ENCODE measurements around the gene SPACA1.
"Not testable (repeated sequence)": the region's sequence is repeated elsewhere in the genome, so short reads cannot be mapped to it uniquely, and the experiment has no call there.

Gene SPACA1

GRCh38 chr6:88047510-88048150 lies at the start of gene SPACA1:
Gene SPACA1, plus strand, starts transcription at chr6:88047841. Its CDS starts 65 bp downstream, at chr6:88047906.
- no peak for DNase-seq (ENCODE audit: low read depth in 2 of 2)

- no peak for DNase-seq (ENCODE audit: low read depth in 2 of 2)
Measured at GRCh38 chr6:88000713-88001112, 46.9 kb upstream of the SPACA1 start.

GRCh38 chr6:88001279-88001678 lies 46.4 kb upstream of the SPACA1 start:
- not testable (repeated sequence) for DNase-seq (ENCODE audit: low read depth in 2 of 2)

GRCh38 chr6:88004707-88005106 lies 42.9 kb upstream of the SPACA1 start:
- no peak for DNase-seq (ENCODE audit: low read depth in 2 of 2)

GRCh38 chr6:88006557-88006956 lies 41.1 kb upstream of the SPACA1 start:
- no peak for DNase-seq (ENCODE audit: low read depth in 2 of 2)

- DNase-seq (ENCODE audit: low read depth in 2 of 2), result no peak
Measured at GRCh38 chr6:88008411-88008810, 39.2 kb upstream of the SPACA1 start.

- no peak for DNase-seq (ENCODE audit: low read depth in 2 of 2)
Measured at GRCh38 chr6:88008831-88009231, 38.8 kb upstream of the SPACA1 start.

- no peak for DNase-seq (ENCODE audit: low read depth in 2 of 2)
Measured at GRCh38 chr6:88013015-88013414, 34.6 kb upstream of the SPACA1 start.

GRCh38 chr6:88013554-88013953 lies 34.1 kb upstream of the SPACA1 start:
- DNase-seq (ENCODE audit: low read depth in 2 of 2), result no peak

- no peak for DNase-seq (ENCODE audit: low read depth in 2 of 2)
Measured at GRCh38 chr6:88020439-88020838, 27.2 kb upstream of the SPACA1 start.

- DNase-seq (ENCODE audit: low read depth in 2 of 2), result no peak
Measured at GRCh38 chr6:88024696-88025095, 22.9 kb upstream of the SPACA1 start.

- no peak for DNase-seq (ENCODE audit: low read depth in 2 of 2)
Measured at GRCh38 chr6:88031550-88031949, 16.1 kb upstream of the SPACA1 start.

- DNase-seq (ENCODE audit: low read depth in 2 of 2), result no peak
Measured at GRCh38 chr6:88044530-88044929, 3.1 kb upstream of the SPACA1 start.

GRCh38 chr6:88045521-88046136 lies 2.0 kb upstream of the SPACA1 start:
- DNase-seq (ENCODE audit: low read depth in 2 of 2), result no peak

- no peak for DNase-seq (ENCODE audit: low read depth in 2 of 2)
Measured at GRCh38 chr6:88048578-88048977, 937 bp downstream of the SPACA1 start.

- DNase-seq (ENCODE audit: low read depth in 2 of 2), result no peak
Measured at GRCh38 chr6:88050140-88050818, 2.6 kb downstream of the SPACA1 start.

- no peak for DNase-seq (ENCODE audit: low read depth in 2 of 2)
Measured at GRCh38 chr6:88059191-88059590, 11.6 kb downstream of the SPACA1 start.

- no peak for DNase-seq (ENCODE audit: low read depth in 2 of 2)
Measured at GRCh38 chr6:88062376-88062775, 14.7 kb downstream of the SPACA1 start.

GRCh38 chr6:88072462-88072861 lies 24.8 kb downstream of the SPACA1 start:
- DNase-seq (ENCODE audit: low read depth in 2 of 2), result no peak

- DNase-seq (ENCODE audit: low read depth in 2 of 2), result no peak
Measured at GRCh38 chr6:88074791-88075190, 27.1 kb downstream of the SPACA1 start.

- DNase-seq (ENCODE audit: low read depth in 2 of 2), result no peak
Measured at GRCh38 chr6:88077305-88077704, 29.7 kb downstream of the SPACA1 start.

GRCh38 chr6:88086792-88087191 lies 39.2 kb downstream of the SPACA1 start:
- no peak for DNase-seq (ENCODE audit: low read depth in 2 of 2)

- no peak for DNase-seq (ENCODE audit: low read depth in 2 of 2)
Measured at GRCh38 chr6:88089708-88090107, 42.1 kb downstream of the SPACA1 start.

Data from stimulated activated CD8-positive, alpha-beta memory T cell treated with anti-CD3 and anti-CD28 coated beads, Interleukin-15, amount 100 ng/mL, for 48 hours (primary cell).